Occipital lobe (tissue), 2 donors: ENCODE measurements around the gene PPARD. TPM values are rescaled to one million over a fixed set of nuclear protein-coding genes. Genes with fewer than 3 reads are reported as not detected.
"Not testable (repeated sequence)": the region's sequence is repeated elsewhere in the genome, so short reads cannot be mapped to it uniquely, and the experiment has no call there.

Experiments used
- DNase-seq: peaks from one replicate; lab custom pipeline; 2025; lab: John Stamatoyannopoulos, UW
- total RNA-seq: library from RNA; depleted of rRNA; stranded (reverse); fragments of >200 nt; gene quantifications from one replicate; pipeline ENCODE4 v1.2.3, GENCODE V29; 2014

The PPARD gene
- 2.2 TPM for total RNA-seq

DNA sequence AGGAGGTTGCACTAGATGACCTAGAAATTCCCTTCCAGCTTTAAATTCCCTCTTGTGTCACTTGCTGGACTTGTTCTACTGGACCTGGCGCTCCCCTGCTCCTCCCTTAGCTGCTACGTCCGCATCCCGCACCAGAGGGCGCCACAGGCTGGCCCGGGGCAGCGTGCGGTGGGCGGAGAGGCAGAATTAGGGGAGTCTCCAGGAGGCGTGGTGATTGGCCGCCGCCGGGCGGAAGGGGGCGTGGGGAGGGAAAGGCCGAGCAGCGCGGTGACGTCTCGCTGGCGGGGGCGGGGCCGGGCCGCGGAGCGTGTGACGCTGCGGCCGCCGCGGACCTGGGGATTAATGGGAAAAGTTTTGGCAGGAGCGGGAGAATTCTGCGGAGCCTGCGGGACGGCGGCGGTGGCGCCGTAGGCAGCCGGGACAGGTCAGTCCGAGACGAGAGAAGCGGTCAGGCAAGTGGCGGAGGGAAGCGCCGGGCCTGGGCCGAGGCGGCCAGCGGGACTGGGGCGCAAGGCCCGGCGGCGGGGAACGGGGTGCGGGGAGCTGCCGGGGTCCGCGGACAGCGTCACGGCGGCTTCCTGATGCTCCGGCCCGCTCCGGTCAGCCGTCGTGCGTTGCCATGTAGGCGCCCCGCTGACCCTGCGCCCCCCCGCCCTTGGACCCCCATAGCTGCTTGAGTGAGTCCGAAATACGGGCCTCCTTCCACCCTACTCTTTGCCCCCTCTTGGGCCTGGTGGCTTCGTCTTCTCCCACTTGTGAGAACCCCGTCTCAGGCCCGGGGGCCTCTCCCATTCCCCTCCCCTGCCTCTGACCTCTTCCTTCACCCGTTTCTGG is at the start of gene PPARD:
Gene PPARD, plus strand, starts transcription at position 301 of the 834 bp plus-strand sequence. CDS start 68,530 bp downstream, outside the sequence.
- peak; percentile 99 for DNase-seq

DNA sequence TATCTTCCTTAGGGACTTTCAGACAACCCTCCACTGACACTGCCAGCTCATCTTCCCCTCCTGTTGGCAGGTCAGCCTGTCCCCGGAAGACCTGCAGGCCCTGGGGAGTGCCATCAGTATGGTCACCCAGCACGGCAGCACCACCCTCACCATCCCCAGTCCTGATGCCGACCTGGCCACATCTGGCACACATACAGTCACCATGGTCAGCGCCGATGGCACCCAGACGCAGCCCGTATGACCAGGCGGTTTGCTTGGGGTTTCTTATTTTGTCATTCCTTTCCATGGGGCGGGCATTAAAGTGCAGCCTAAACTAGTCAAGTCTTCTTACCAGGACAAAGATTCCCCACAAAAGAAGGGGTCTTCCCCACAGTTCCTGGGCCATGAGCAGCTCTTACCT is 48.7 kb upstream of the PPARD start:
- no peak for DNase-seq

DNA sequence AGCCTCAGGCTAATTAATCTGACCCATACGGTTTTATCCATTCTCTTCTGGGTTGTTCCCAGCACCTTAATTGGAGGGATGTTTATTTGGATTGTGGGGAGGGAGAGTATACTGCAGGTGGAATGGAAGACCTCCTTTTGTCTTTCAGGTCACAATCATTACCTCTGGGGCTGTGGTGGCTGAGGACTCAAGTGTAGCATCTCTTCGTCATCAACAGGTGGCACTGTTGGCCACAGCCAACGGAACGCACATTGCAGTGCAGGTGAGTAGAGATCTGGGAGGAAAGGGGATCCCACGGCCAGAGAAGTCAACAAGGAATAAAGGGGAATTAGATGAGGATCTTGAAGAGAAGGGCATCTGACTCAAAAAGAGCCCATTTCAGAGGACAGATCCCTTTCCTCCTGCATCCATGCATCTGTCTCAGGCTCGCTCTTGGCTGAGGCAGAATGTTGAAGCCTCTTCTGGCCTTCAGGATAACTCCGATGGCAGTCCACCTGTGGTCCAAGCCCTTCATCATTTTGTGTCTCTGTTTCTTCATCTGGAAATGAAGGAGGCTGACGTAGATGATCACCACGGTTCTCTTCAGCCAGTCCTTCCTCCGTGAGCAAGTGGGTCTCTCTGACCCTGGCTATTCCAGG is 47.9 kb upstream of the PPARD start:
- no peak for DNase-seq

DNA sequence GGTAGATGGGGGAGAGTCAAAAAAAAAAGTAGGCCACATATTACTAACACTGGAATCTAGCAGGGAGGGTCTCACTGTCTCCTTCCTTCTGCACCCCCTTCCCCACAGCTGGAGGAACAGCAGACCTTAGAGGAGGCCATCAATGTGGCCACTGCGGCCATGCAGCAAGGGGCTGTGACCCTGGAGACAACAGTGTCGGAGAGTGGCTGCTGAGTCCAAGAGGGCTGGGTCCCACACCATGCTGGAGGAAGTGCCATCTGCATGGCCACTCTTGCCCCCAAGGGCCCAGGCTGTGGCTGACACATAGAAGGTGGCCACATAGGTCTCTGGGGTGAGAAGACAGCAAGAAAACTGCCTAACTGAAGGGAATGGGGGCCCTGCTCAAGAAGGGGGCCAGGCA is 47.3 kb upstream of the PPARD start:
- DNase-seq: no peak

DNA sequence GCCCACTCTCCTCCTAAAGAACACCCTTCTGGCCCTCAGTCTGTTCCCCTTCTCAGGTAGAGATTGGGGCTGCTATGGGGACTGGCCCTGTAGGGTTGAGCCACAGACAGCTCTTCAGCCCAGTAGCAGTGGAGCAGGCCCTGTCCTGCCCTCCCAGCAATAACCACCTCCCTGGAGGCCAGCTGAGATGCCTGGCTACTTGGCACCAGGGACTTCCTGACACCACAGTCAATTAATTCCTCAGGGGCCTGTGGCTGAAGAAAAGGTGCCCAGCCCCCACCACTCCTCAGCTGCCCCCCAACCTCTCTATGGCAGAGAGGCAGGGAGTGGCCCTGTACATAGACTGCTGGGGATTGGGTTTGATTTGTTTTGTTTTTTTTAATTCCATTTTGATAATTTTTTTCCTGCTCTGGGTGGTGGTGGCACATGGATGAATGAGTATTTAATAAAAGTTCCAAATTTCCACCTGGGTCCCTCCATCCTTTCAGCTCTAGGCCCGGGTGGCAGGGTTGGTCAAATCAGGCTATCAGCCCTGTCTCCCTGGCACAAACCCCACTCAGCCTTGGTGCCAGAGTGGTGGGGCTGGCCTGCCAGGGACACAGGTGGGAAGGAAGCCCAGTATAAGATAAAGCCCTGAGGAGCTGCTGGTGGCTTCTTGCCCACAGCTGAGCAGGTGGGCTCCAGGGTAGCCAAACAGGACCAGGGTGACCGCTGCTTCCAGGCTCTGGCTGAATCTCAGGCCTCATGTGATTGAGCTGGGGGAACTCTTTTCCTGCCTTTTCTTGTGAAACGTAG is 46.6 kb upstream of the PPARD start:
- no peak for DNase-seq

DNA sequence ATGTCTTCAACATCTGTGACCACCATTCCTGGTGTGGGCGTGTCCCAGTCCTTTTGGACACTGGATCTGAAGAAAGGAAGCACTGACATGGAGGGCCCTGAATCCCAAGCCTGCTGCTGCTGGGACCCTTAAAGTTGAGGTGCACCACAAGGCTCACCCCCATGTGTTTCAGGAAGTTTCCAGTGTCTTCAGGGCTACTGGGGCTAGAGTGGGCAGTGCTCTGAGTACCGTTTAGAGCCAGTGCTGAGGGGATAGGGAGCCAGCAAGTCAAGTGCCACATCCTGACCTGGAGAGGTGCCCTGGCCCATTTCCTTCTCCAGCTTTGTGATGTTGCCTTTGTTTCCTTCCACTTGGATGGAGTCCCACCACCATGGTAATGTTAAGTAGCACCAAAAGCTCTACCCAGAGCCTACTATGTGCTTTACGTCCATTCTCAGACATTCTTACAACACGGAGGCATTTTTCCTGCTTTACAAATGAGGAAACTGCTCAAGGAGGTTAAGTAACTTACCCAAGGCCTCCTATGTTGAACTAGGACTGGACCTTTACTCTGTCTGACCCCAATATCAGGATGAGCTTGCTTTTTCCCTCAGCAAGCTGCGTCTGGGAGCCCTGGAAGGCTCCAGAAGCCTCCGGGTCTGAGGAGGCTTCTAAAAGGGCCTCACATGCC is 45.3 kb upstream of the PPARD start:
- no peak for DNase-seq

DNA sequence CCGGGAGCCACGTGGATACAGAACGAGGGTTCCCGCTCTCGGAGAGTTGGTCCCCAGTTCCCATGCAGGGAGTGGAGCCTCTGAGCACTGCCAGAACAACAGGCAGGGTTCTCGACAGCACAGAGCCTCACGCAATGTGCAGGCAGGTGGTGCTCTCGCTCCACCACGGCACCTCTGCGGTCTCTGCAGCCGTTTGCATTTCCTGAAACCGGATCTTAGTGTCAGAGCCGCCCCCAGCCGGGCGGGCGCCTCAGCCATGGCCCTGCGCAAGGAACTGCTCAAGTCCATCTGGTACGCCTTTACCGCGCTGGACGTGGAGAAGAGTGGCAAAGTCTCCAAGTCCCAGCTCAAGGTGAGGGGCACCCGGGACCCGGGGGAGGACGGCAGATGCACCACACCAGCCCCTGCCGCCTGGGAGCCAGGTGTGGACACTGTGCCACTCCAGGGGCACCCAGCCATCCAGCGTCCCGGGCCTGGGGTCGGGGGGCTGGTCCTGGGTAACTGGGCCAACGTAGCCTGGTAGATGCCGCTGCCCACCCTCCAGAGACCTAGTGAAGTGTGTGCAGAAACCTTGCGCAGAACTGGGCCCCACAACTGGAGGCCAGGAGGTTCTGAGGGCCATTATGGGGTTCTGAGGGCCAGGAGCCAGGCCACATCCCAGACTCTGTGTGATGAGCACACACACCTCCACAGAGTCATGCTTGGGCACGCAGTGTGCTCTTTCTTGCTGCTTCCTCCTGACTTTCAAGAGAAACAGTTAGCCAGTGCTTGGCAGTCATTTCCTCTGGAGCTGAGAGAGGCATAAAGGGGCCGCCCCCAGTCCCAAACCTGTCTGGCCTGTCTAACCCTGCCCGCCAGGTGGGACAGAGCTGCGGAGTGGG is 44.5 kb upstream of the PPARD start, which contains the start of gene DEF6:
Gene DEF6, plus strand, starts transcription at position 218 of the 881 bp plus-strand sequence. Its CDS starts 39 bp downstream, at position 257.
- peak; percentile 19 for DNase-seq

DNA sequence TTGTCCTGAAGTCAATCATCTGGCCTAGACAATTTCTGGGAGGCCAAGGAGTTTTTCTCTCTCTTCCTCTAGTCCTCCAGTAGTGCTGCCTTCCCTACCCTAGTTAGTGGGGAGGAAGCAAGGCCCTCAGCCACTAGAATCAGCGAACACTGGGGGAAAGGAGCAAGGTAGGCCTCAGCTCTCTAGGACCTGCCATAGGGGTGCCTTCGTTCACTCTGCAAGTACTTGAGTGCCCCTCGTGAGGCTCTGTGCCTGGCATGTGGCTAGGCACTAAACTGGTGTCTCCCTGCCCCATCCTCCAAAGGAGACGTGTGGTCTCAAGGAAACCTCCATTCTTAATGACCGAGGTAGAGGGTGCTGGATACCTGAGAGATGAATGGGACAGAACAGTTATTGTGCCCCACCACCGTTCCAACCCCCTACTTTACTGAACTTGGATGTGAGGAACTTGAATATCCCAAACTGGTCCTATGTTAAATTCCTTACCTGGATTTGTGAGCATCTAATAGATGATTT is 43.7 kb upstream of the PPARD start:
- no peak for DNase-seq

DNA sequence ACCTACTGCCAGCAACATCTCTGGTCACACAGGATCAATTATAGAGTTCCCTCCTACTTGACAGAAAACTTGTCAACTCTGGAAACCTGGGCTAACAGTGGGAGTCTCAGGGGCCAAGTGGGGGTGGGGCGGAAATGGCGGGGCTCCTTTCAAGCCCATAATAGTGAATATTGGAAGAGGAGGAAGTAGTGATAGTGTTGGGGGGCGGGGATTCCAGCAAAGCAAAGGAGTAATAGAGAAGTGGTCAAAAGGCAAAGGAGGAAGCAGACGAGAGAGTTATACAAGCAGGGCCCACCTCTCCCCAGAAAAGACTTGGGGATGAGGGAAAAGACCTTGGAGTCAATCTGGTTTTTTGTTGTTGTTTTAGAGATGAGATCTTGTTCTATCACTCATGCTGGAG is 42.7 kb upstream of the PPARD start:
- DNase-seq: no peak

DNA sequence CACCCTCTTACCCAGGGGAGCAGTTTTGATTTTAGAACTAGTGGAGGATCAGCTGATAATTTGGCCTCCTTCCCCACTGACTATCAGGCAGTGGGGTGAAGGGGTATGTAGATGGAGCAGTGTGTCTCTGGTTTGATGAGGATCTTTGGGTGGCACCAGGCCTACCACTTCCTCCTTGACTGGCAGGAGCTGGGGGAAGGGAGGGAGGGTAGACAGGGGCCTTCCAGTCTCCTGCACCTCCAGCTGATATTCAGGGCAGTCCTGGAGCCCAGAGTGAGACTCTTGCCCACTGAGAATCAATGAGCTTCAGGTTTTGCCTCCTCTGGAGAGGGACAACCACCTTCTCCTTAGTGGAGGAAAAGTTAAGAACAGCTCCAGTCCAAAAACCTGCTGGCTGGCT is 41.5 kb upstream of the PPARD start:
- no peak for DNase-seq

DNA sequence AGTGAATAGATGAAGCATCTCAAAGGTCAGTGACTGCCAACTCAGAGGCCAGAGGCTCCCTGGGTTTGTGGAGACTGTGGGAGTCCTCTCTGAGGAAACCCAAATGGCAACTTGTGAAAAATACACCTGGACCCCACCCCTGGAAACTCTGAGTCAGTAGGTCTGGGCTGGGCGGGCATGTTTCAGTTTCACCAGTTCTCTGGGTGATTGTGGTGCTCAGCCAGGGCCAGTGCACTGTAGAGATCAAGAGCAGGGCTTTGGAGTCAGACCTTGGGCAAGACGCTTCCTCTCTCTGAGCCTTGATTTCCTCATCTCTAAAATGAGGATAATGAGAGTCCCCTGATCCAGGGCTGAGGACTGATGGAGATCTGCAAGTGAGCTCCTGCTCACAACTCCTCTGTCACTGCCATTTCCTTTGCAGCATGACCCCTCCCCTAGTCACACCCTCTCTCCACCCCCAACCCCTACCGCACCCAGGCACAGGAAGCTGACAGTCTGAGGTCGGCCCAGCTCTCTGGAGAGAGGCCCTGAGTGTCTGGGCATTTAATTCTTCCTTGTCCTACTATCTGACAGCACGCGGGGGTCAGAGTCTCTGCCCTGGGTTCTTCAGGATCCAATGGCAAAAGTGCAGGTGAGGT is 39.6 kb upstream of the PPARD start:
- no peak for DNase-seq

DNA sequence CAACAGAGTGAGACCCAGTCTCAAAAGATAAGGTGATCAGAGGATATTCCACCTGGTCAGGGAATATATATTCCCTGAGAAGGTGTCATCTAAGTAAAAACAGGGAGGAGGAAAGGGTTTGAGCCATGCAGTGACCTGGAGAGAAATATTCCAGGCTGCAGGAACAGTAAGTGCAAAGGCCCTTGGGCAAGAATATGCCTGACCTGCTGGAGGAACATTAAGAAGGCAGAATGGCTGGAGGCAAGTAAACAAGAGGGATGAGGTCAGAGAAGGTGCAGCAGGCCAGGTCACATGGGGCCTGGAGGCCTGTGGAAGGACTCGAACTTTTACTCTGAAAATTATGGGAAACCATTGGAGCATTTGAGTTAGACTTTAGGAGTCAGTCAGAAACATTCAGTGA is 38.1 kb upstream of the PPARD start:
- no peak for DNase-seq

DNA sequence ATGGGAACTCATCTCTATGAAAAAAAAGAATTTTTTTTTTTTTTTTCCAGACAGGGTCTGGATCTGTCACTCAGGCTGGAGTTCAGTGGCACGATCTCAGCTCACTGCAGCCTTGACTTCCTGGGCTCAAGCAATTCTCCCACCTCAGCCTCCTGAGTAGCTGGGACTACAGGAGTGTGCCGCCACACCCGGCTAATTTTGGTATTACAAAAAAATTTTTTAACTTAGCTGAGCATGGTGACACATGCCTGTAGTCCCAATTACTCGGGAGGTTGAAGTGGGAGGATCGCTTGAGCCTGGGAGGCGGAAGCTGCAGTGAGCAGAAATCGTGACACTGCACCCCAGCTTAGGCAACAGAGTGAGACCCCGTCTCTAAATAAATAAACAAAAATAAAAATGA is 37.2 kb upstream of the PPARD start:
- DNase-seq: no peak

DNA sequence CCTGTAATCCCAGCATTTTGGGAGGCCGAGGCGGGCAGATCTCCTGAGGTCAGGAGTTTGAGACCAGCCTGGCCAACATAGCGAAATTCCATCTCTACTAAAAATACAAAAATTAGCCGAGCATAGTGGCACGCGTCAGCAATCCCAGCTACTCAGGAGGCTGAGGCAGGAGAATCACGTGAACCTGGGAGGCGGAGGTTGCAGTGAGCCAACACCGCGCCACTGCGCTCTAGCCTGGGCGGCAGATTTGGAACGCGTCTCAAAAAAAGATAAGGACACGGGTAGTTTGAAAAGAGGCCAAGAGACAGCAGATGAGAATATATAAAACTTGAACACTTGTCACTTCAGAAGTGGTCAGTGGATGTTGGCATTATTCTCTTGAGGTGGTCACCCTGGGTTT is 35.2 kb upstream of the PPARD start:
- DNase-seq: not testable (repeated sequence)

DNA sequence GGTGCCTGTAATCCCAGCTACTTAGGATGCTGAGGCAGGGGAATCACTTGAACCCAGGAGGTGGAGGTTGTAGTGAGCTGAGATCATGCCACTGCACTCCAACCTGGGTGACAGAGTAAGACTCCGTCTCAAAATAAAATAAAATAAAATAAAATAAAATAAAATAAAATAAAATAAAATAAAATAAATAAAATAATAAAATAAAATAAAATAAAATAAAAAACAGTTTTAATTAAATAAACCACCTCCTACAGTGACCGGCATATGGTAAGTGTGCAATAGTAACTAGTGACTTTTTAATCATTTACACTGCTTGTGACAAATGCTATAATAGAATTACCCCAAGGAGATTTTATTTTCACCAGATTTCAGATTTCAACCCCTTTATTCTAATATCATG is 33.8 kb upstream of the PPARD start:
- not testable (repeated sequence) for DNase-seq

DNA sequence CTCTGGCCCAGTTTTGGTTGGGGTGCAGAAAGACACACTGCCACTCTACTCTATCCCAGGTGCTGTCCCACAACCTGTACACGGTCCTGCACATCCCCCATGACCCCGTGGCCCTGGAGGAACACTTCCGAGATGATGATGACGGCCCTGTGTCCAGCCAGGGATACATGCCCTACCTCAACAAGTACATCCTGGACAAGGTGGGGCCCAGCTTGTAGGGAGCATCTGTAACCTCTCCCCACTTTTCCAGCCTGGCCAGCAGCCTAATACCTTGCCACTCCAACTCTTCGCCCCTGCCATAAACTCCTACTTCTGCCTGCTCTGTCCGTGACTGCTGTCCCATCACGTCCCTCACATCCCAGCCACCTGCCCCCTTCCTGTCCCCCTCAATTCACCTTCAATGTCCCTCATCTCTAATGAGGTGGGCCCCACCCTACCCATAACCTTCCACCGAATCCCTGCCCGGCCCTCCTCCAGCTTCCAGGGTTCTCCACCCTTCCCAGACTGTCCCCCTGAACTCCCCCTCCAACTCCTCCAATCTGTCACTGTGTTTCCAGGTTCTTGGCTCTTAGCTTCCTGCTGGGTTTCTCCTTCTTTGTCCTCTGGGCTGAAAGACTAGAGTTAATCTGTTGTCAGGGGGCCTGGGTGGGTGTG is 32.6 kb upstream of the PPARD start:
- DNase-seq: no peak

DNA sequence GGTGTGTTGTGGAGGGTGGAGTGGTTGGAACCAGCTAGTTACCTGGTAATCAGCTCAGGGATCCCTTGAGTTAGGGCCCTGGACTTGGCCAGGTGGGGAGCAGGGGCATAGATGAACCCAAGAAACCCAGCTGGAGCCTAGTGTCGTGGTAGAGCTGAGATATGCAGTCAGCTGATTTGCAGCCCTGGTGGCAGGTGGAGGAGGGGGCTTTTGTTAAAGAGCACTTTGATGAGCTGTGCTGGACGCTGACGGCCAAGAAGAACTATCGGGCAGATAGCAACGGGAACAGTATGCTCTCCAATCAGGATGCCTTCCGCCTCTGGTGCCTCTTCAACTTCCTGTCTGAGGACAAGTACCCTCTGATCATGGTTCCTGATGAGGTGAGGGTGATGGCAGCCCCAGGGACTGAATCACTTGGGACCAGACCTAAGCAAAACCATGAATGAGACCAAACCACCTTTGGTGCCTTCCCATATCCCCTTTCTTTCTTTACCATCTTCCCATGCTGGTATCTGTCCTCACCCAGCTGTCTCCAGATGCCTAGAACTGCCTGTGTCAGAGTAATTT is 32.0 kb upstream of the PPARD start:
- DNase-seq: no peak

DNA sequence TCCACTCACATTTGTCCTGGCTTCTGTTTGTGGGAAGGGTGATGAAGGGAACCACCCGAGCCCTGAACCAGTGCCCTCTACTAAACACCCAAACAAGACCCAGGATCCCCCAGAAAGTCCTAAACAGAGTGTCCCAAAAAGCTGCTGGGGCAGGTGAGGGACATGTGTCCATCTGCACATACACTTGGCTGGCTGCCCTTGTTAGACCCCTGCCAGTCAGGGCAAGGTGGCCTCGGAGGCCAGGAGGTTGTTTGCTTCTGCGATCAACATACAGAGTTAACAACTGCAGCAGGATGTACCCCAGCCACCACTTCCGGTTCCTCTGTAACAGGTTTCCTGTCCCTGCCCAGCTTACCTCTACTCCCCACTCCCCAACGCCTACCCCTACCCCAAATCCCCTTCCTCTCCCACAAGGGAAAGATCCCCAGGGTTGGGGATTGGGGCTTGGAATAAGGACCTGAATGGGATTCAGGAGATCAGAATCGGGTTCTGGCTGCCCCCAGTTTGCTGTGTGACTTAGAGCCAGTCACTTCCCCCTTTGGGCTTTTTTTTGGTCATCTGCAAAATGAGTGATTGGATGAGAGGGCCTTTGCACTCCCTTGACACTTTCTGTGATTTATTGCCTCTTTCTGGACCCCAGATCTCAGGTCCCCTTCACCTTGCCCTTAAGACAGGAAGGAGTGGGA is 30.8 kb upstream of the PPARD start:
- DNase-seq: no peak
